HPDE6-E6E7 (cell line): ENCODE results near the gene MTMR4.
"Not testable (repeated sequence)": the region's sequence is repeated elsewhere in the genome, so short reads cannot be mapped to it uniquely, and the experiment has no call there.

Experiments
- DNase-seq: peaks from one replicate; pipeline ENCODE4 v3.0.0; 2011; ENCODE audit warnings: missing footprints; ENCODE audit errors: extremely low spot score

Gene MTMR4

GRCh38 chr17:58525239-58525638 is 10.8 kb upstream of the MTMR4 start:
- DNase-seq: no peak

- no peak for DNase-seq
These were observed 7.2 kb upstream of the MTMR4 start for GRCh38 chr17:58521680-58522079.

- no peak for DNase-seq
These were observed 6.5 kb upstream of the MTMR4 start for GRCh38 chr17:58520843-58521430.

GRCh38 chr17:58517928-58518609 is 3.6 kb upstream of the MTMR4 start:
- DNase-seq: peak; percentile 100

GRCh38 chr17:58517378-58517927 is 3.0 kb upstream of the MTMR4 start:
- DNase-seq: peak; percentile 72

- no peak for DNase-seq
These were observed 2.4 kb upstream of the MTMR4 start for GRCh38 chr17:58516644-58517377.

- DNase-seq: no peak
These were observed 848 bp upstream of the MTMR4 start for GRCh38 chr17:58515286-58515685.

GRCh38 chr17:58514770-58515157 is 326 bp upstream of the MTMR4 start:
- no peak for DNase-seq

- no peak for DNase-seq
These were observed 1.0 kb downstream of the MTMR4 start for GRCh38 chr17:58513267-58513964.

- DNase-seq: no peak
These were observed 4.4 kb downstream of the MTMR4 start for GRCh38 chr17:58510075-58510474.

GRCh38 chr17:58508341-58509067 is 5.9 kb downstream of the MTMR4 start:
- DNase-seq: no peak

GRCh38 chr17:58507123-58507634 is 7.3 kb downstream of the MTMR4 start:
- no peak for DNase-seq

- DNase-seq: no peak
These were observed 7.9 kb downstream of the MTMR4 start for GRCh38 chr17:58506354-58507080.

GRCh38 chr17:58504826-58505351 is 9.5 kb downstream of the MTMR4 start:
- DNase-seq: no peak

- no peak for DNase-seq
These were observed 10.6 kb downstream of the MTMR4 start for GRCh38 chr17:58503866-58504265.

- not testable (repeated sequence) for DNase-seq
These were observed 11.3 kb downstream of the MTMR4 start for GRCh38 chr17:58503134-58503533.

GRCh38 chr17:58501451-58501850 is 13.0 kb downstream of the MTMR4 start:
- DNase-seq: no peak

GRCh38 chr17:58498177-58498828 is 16.1 kb downstream of the MTMR4 start:
- DNase-seq: no peak

GRCh38 chr17:58493506-58493905 is 20.9 kb downstream of the MTMR4 start:
- no peak for DNase-seq
